ENCODE measurements around the gene TMSB10. TPM values are rescaled to one million over a fixed set of nuclear protein-coding genes. Genes with fewer than 3 reads are reported as not detected.

TMSB10 gene
- polyA plus RNA-seq, 1 donor (not counting 4 experiments of a cell fraction or from before 2014, with no cell fraction given), result 3,595 TPM

- no peak for TF ChIP-seq EZH2 (IDR thresholded peaks at IDR 0.05; ENCODE audit: low read length)
- no peak for TF ChIP-seq CTCF (optimal IDR thresholded peaks at IDR 0.05 in 1 of 3, IDR thresholded peaks at IDR 0.05 in 1 of 3, conservative IDR thresholded peaks at IDR 0.05 in 1 of 3; ENCODE audit: extremely low read depth in 1 of 3, insufficient read depth in 2 of 3, low read length in 3 of 3)
- no peaks in the 10 kb centered on the region for H3K9me1 ChIP-seq (ENCODE audit: control insufficient read depth, extremely low read depth, insufficient read depth, low read length)
- H3K9ac ChIP-seq (ENCODE audit: control insufficient read depth, extremely low read depth, insufficient read depth, low read length), result no peak overlapping the region
- FAIRE-seq (no peak), DNase-seq (ENCODE audit: low read depth, low spot score) (no peak)
- dilution Hi-C loops (cut with MboI; ENCODE audit: extremely low pct_ligation_motif_present, low sequenced_read_pairs), result no loop called here
- H3K4me1 ChIP-seq (ENCODE audit: control insufficient read depth, extremely low read depth, insufficient read depth, low read length), result peaks cover 14% of the 10 kb centered on the region
- H4K20me1 ChIP-seq (ENCODE audit: control insufficient read depth, extremely low read depth, insufficient read depth, low read length), result no peaks in the 10 kb centered on the region
- no peak overlapping the region for H3K4me3 ChIP-seq (ENCODE audit: control insufficient read depth in 2 of 3, extremely low read depth in 1 of 3, insufficient read depth in 2 of 3, low read depth in 1 of 3, low read length in 3 of 3)
- H3K27me3 ChIP-seq (ENCODE audit: control insufficient read depth, extremely low read depth, insufficient read depth, low read length), result no peaks in the 10 kb centered on the region
- no peak overlapping the region for H3K4me2 ChIP-seq (ENCODE audit: control insufficient read depth, extremely low read depth, insufficient read depth, low read depth, low read length)
- H3K9me3 ChIP-seq (ENCODE audit: control insufficient read depth, low read depth, low read length), result no peaks in the 10 kb centered on the region
- peak overlapping the region; percentile 12 for H2AFZ ChIP-seq (ENCODE audit: control insufficient read depth, low read length)
- H3K36me3 ChIP-seq (ENCODE audit: control insufficient read depth in 2 of 2, extremely low read depth in 1 of 2, insufficient read depth in 2 of 2, low read length in 2 of 2), result no peaks in the 10 kb centered on the region
- H3K79me2 ChIP-seq (ENCODE audit: control insufficient read depth, insufficient read depth, low read length), result no peaks in the 10 kb centered on the region
- H3K27ac ChIP-seq (ENCODE audit: control insufficient read depth, insufficient read depth, low read length), result peak overlapping the region; percentile 91
Measured at GRCh38 chr2:84918430-84918829, 13.0 kb downstream of the TMSB10 start.

GRCh38 chr2:84919885-84920580, 14.6 kb downstream of the TMSB10 start:
- Histone ChIP-seq H3K27me3 (ENCODE audit: control insufficient read depth, extremely low read depth, insufficient read depth, low read length) (no peaks in the 10 kb centered on the region), H3K4me1 (ENCODE audit: control insufficient read depth, extremely low read depth, insufficient read depth, low read length) (peaks cover 29% of the 10 kb centered on the region), H3K4me2 (ENCODE audit: control insufficient read depth, extremely low read depth, insufficient read depth, low read depth, low read length) (peak overlapping the region; percentile 53), H3K9me3 (ENCODE audit: control insufficient read depth, low read depth, low read length) (no peaks in the 10 kb centered on the region), H3K4me3 (ENCODE audit: control insufficient read depth in 2 of 3, extremely low read depth in 1 of 3, insufficient read depth in 2 of 3, low read depth in 1 of 3, low read length in 3 of 3) (peak overlapping the region; percentile 3 to 10 (median 8)), H2AFZ (ENCODE audit: control insufficient read depth, low read length) (peak overlapping the region; percentile 15), H3K9me1 (ENCODE audit: control insufficient read depth, extremely low read depth, insufficient read depth, low read length) (no peaks in the 10 kb centered on the region), H3K9ac (ENCODE audit: control insufficient read depth, extremely low read depth, insufficient read depth, low read length) (peak overlapping the region; percentile 72), H3K27ac (ENCODE audit: control insufficient read depth, insufficient read depth, low read length) (peak overlapping the region; percentile 91), H4K20me1 (ENCODE audit: control insufficient read depth, extremely low read depth, insufficient read depth, low read length) (no peaks in the 10 kb centered on the region), H3K36me3 (ENCODE audit: control insufficient read depth in 2 of 2, extremely low read depth in 1 of 2, insufficient read depth in 2 of 2, low read length in 2 of 2) (no peaks in the 10 kb centered on the region), H3K79me2 (ENCODE audit: control insufficient read depth, insufficient read depth, low read length) (no peaks in the 10 kb centered on the region)
- DNase-seq (ENCODE audit: low read depth, low spot score) (no peak), FAIRE-seq (peak; percentile 92)
- dilution Hi-C loops (cut with MboI; ENCODE audit: extremely low pct_ligation_motif_present, low sequenced_read_pairs), result no loop called here
- TF ChIP-seq EZH2 (IDR thresholded peaks at IDR 0.05; ENCODE audit: low read length) (no peak), CTCF (optimal IDR thresholded peaks at IDR 0.05 in 1 of 3, IDR thresholded peaks at IDR 0.05 in 1 of 3, conservative IDR thresholded peaks at IDR 0.05 in 1 of 3; ENCODE audit: extremely low read depth in 1 of 3, insufficient read depth in 2 of 3, low read length in 3 of 3) (no peak)

All from keratinocyte (primary cell).